Stomach (tissue), 4 donors: ENCODE measurements around the gene MRPS33.

ENCODE experiments used
- EP300 ChIP-seq: sonication (generic); formaldehyde crosslinking; IDR thresholded peaks from one replicate; pipeline ENCODE4 v1.6.1; 2017; ENCODE audit warnings: antibody characterized with exemption
- POLR2A ChIP-seq, 4 donors: fragments of 450-650 bp; IDR thresholded peaks; one replicate each; pipeline ENCODE4 v1.6.1; 2016; ENCODE audit warnings: antibody characterized with exemption in 4 of 4, control low read depth in 2 of 4, mild to moderate bottlenecking in 1 of 4, moderate library complexity in 1 of 4
- POLR2AphosphoS5 ChIP-seq, 3 donors: sonication (generic); formaldehyde crosslinking; IDR thresholded peaks; one replicate each; pipeline ENCODE4 v1.6.1; 2016; ENCODE audit warnings: antibody characterized with exemption in 3 of 3
- TF ChIP-seq, protein P1 (sequence below), 7 experiments: fragments of 450-650 bp in 4 of 7; fragments of 200-600 bp in 3 of 7; sonication (generic) in 3 of 7; IDR thresholded peaks; one replicate each; pipeline ENCODE4 v1.5.1; 2016 to 2019; ENCODE audit warnings: antibody characterized with exemption in 7 of 7, control low read depth in 2 of 7, mild to moderate bottlenecking in 1 of 7

DNA sequence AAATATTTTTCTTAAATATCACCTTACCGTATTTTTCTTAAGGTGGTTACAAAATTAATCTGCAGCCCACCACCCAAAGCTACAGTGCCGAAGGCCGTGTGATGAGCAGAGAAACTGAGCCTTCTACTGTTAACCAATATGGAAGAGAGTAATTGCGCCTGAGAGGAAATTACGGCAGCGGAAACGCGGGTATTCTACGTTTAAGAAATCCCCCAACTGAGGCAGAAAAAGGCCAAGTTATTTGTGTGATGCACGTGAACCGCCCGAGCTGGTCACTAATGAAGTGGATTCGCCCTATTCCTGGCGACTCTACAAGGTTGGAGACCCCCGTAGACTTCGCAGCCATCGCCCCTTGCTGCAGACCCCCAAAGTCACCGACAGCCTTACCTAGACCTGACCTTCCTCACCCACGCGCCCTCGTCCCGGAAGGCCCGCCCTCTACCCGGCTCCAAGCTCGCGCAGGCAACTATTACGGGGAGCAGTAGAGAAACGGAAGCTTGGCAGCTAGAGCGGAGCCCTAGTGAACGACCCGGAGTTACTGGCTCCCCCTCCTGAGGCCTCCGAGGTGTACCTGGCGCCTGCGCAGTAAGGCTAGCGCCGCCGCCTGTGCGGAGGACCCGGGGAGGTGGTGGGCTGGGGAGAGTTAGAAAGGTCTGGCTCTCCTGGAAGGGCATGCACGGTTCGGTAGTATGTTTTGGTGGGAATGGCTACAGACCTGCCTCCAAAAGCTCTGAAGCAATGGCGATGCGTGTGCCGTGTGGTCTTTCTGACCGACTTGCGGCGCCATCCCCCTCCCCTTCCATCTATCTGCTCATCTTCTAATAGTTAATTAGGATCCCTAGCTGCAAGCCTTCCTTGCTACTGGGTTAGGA lies at the start of gene MRPS33:
- no peak for TF ChIP-seq EP300
- no peak for TF ChIP-seq POLR2A (IDR thresholded peaks at IDR 0.05)
- TF ChIP-seq, protein P1, sequence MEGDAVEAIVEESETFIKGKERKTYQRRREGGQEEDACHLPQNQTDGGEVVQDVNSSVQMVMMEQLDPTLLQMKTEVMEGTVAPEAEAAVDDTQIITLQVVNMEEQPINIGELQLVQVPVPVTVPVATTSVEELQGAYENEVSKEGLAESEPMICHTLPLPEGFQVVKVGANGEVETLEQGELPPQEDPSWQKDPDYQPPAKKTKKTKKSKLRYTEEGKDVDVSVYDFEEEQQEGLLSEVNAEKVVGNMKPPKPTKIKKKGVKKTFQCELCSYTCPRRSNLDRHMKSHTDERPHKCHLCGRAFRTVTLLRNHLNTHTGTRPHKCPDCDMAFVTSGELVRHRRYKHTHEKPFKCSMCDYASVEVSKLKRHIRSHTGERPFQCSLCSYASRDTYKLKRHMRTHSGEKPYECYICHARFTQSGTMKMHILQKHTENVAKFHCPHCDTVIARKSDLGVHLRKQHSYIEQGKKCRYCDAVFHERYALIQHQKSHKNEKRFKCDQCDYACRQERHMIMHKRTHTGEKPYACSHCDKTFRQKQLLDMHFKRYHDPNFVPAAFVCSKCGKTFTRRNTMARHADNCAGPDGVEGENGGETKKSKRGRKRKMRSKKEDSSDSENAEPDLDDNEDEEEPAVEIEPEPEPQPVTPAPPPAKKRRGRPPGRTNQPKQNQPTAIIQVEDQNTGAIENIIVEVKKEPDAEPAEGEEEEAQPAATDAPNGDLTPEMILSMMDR (IDR thresholded peaks at IDR 0.05), result peak in 1 of 7 experiments; percentile 51
- TF ChIP-seq POLR2AphosphoS5 (IDR thresholded peaks at IDR 0.05), result peak; percentile 84 to 93 (median 85)
